HepG2 (cell line): ENCODE results near the gene ALG9. TPM values are rescaled to one million over a fixed set of nuclear protein-coding genes. Genes with fewer than 3 reads are reported as not detected.

Source experiments
- ATAC-seq: fragments of 200-7000 bp; cut with Tn5 transposase; 3 replicates; pipeline ENCODE4 v1.9.1; 2020; ENCODE audit warnings: mild to moderate bottlenecking, moderate library complexity
- BruUV-seq: library from RNA; stranded (reverse); fragments of 400-500 nt; replicated peaks from 2 replicates; lab custom pipeline; 2021; lab: Mats Ljungman, UMichigan
- CTCF ChIA-PET: fragments of 300-600 bp; formaldehyde crosslinking; extraction: SDS; loops from one replicate; lab custom pipeline; 2021; ENCODE audit warnings: low total read pairs, inconsistent platforms, low intra/inter-chr PET ratio; lab: Yijun Ruan, JAX
- POLR2A ChIA-PET: fragments of 350-600 bp; sonication (Branson Sonifier 250); formaldehyde crosslinking; loops from one replicate; lab custom pipeline; 2020; ENCODE audit warnings: antibody characterized with exemption, inconsistent platforms; lab: Yijun Ruan, JAX
- DNase-seq: peaks from one replicate; pipeline ENCODE4 v3.0.0-alpha.2; 2015; ENCODE audit warnings: low spot score
- FAIRE-seq: peaks from 3 replicates; lab custom pipeline; 2011; peaks lifted over from hg19 to GRCh38; lab: Jason Lieb, UNC
- H2AFZ ChIP-seq: one replicate; pipeline ENCODE4 v1.6.1; 2011; ENCODE audit warnings: low read length, inconsistent platforms
- H3K27ac ChIP-seq: fragments of 300-600 bp; 3 replicates; pipeline ENCODE4 v1.8.0; 2011; ENCODE audit warnings: mixed run types, mild to moderate bottlenecking, mixed read lengths, low read length, inconsistent platforms; ENCODE audit not compliant: insufficient read depth; ENCODE audit errors: extremely low read length
- H3K27me3 ChIP-seq, 2 experiments: fragments of 200-600 bp in 1 of 2; 2 replicates in 1 of 2; 3 replicates in 1 of 2; pipeline versions ENCODE4 v1.6.0 to v1.8.0; 2011; ENCODE audit warnings: low read length in 2 of 2, mild to moderate bottlenecking in 2 of 2, moderate library complexity in 2 of 2, inconsistent platforms in 1 of 2; ENCODE audit not compliant: insufficient read depth in 2 of 2, control insufficient read depth in 1 of 2
- H3K36me3 ChIP-seq, 2 experiments: fragments of 200-600 bp in 1 of 2; replicated peaks in 1 of 2; 2 replicates in 1 of 2; 3 replicates in 1 of 2; pipeline versions ENCODE4 v1.5.1 to v1.8.0; 2011; ENCODE audit warnings: low read length in 2 of 2, inconsistent platforms in 1 of 2; ENCODE audit not compliant: insufficient read depth in 2 of 2, control insufficient read depth in 1 of 2
- H3K4me1 ChIP-seq: 2 replicates; pipeline ENCODE4 v1.5.1; 2012; ENCODE audit warnings: low read length, inconsistent platforms; ENCODE audit not compliant: insufficient read depth
- H3K4me2 ChIP-seq: 2 replicates; pipeline ENCODE4 v1.6.0; 2011; ENCODE audit warnings: low read depth, low read length, inconsistent platforms
- H3K4me3 ChIP-seq, 3 experiments: fragments of 200-600 bp in 1 of 3; sonication (generic), shearing (Covaris generic) in 1 of 3; replicated peaks in 1 of 3; 2 replicates each; pipeline ENCODE4 v1.5.1; 2011 to 2016; ENCODE audit warnings: low read length in 3 of 3, inconsistent platforms in 2 of 3, low read depth in 2 of 3, mild to moderate bottlenecking in 2 of 3, control low read depth in 1 of 3, mixed read lengths in 1 of 3; ENCODE audit not compliant: insufficient read depth in 1 of 3
- H3K79me2 ChIP-seq: one replicate; pipeline ENCODE4 v1.6.1; 2011; ENCODE audit warnings: low read length, inconsistent platforms; ENCODE audit not compliant: insufficient read depth
- H3K9ac ChIP-seq: 2 replicates; pipeline ENCODE4 v1.6.0; 2011; ENCODE audit warnings: mild to moderate bottlenecking, low read depth, low read length, inconsistent platforms; ENCODE audit not compliant: insufficient read depth
- H3K9me3 ChIP-seq: 2 replicates; pipeline ENCODE4 v1.5.1; 2012; ENCODE audit warnings: mild to moderate bottlenecking, low read length
- H4K20me1 ChIP-seq: 2 replicates; pipeline ENCODE4 v1.6.0; 2011; ENCODE audit warnings: inconsistent platforms, mild to moderate bottlenecking, low read length, moderate library complexity; ENCODE audit not compliant: insufficient read depth
- CEBPB ChIP-seq: IDR thresholded peaks from 2 replicates; pipeline ENCODE4 v1.6.1; 2011; ENCODE audit warnings: low read depth, low read length, improper control_type of control experiment, borderline replicate concordance
- POLR2A ChIP-seq, 2 experiments: IDR thresholded peaks; 2 replicates each; pipeline ENCODE4 v1.6.1; 2011; ENCODE audit warnings: low read depth in 2 of 2, low read length in 2 of 2, mild to moderate bottlenecking in 1 of 2, moderate library complexity in 1 of 2; ENCODE audit not compliant: insufficient read depth in 1 of 2
- RFX5 ChIP-seq: IDR thresholded peaks from 2 replicates; pipeline ENCODE4 v1.6.1; 2011; ENCODE audit warnings: low read depth, low read length, improper control_type of control experiment
- ZNF766 ChIP-seq: sonication (generic); formaldehyde crosslinking; IDR thresholded peaks from 2 replicates; pipeline ENCODE4 v1.5.0; 2020; ENCODE audit warnings: missing genetic modification reagents, borderline replicate concordance
- WGBS: methylation state at CpG from one replicate; pipeline ENCODE4 v1.1.6; 2017; ENCODE audit warnings: low lambda C conversion rate; 5-methylcytosine and 5-hydroxymethylcytosine counted together
- in situ Hi-C: cut with HindIII; loops from 2 replicates; pipeline ENCODE4 v1.10.0; 2017; ENCODE audit warnings: low pct_unique_long_range_greater_than_20kb; ENCODE audit not compliant: extremely low pct_ligation_motif_present
- intact Hi-C: fragments of 100-400 bp; cut with micrococcal nuclease; formaldehyde crosslinking; loops from one replicate; pipeline ENCODE4 v1.10.0; 2022; ENCODE audit not compliant: unreplicated experiment
- polyA plus RNA-seq, 8 experiments: library from polyadenylated mRNA; depleted of rRNA in 3 of 8; stranded (reverse) in 7 of 8; unstranded in 1 of 8; fragments of >200 nt; fragmentation: Illumina TruSeq in 4 of 8; extraction: Trizol in 4 of 8; gene quantifications; 2 replicates each; pipeline versions ENCODE4 v1.2.1 to v1.2.3, GENCODE V29; 2011 to 2016; ENCODE audit warnings: low read depth in 4 of 8, missing spikeins in 1 of 8, mixed read lengths in 1 of 8; ENCODE audit not compliant: insufficient read depth in 1 of 8
- total RNA-seq, 5 experiments: library from RNA; depleted of rRNA; stranded (reverse); fragments of >200 nt; fragmentation: Illumina TruSeq; extraction: Trizol; gene quantifications; 2 replicates each; pipeline ENCODE4 v1.2.3, GENCODE V29; 2016; ENCODE audit warnings: low read depth in 1 of 5
- TF ChIP-seq, protein P1 (sequence below): sonication (generic); formaldehyde crosslinking; IDR thresholded peaks from 2 replicates; pipeline ENCODE4 v1.4.0; 2020; ENCODE audit warnings: missing genetic modification reagents, borderline replicate concordance
- TF ChIP-seq, protein P2 (sequence below): sonication (generic); formaldehyde crosslinking; IDR thresholded peaks from 2 replicates; pipeline ENCODE4 v1.4.0; 2020; ENCODE audit warnings: missing genetic modification reagents, borderline replicate concordance
- TF ChIP-seq, protein P3 (sequence below): sonication (generic); formaldehyde crosslinking; IDR thresholded peaks from 2 replicates; pipeline ENCODE4 v1.4.0; 2020; ENCODE audit warnings: mild to moderate bottlenecking, missing genetic modification reagents

The ALG9 gene
- total and polyA plus RNA-seq, 2 of the 13 experiments (the other 11 are each of a cell fraction or from before 2014, with no cell fraction given), result 39.4 to 40.6 TPM

DNA sequence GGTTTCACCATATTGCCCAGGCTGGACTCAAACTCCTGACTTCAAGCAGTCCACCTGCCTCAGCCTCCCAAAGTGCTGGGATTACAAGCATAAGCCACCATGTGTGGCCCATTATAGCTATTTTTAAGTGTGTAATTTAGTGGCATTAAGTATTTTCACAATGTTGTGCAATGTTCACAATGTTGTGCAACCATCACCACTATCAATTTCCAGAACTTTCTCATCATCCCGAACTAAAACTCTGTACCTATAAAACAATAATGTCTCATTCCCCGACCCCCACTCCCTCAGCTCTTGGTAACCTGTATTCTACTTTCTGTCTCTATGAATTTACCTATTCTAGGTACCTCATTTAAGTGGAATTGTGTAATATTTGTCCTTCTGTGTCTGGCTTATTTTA is 15.5 kb upstream of the ALG9 start:
- BruUV-seq, result no TSS peak
- CTCF ChIA-PET, result no interaction called here
- DNase-seq, result no peak
- Histone ChIP-seq H3K36me3 (no peaks in the 10 kb centered on the region), H3K4me3 (no peak overlapping the region), H3K4me1 (no peaks in the 10 kb centered on the region), H3K27ac (no peak overlapping the region), H3K79me2 (no peaks in the 10 kb centered on the region), H3K9me3 (no peaks in the 10 kb centered on the region), H3K9ac (no peak overlapping the region), H3K27me3 (no peaks in the 10 kb centered on the region), H4K20me1 (no peaks in the 10 kb centered on the region), H2AFZ (no peak overlapping the region)
- WGBS, result 64% methylated on average over 2 of the region's 2 CpGs
- POLR2A ChIA-PET, result no interaction called here
- no peak for ATAC-seq
- intact Hi-C loops (no loop called here), in situ Hi-C loops (no loop called here)
- no peak for TF ChIP-seq RFX5
- TF ChIP-seq CEBPB, result peak; percentile 83
- TF ChIP-seq, protein P1, sequence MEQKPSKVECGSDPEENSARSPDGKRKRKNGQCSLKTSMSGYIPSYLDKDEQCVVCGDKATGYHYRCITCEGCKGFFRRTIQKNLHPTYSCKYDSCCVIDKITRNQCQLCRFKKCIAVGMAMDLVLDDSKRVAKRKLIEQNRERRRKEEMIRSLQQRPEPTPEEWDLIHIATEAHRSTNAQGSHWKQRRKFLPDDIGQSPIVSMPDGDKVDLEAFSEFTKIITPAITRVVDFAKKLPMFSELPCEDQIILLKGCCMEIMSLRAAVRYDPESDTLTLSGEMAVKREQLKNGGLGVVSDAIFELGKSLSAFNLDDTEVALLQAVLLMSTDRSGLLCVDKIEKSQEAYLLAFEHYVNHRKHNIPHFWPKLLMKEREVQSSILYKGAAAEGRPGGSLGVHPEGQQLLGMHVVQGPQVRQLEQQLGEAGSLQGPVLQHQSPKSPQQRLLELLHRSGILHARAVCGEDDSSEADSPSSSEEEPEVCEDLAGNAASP (CRISPR knock-in tag), result no peak
- TF ChIP-seq, protein P2, sequence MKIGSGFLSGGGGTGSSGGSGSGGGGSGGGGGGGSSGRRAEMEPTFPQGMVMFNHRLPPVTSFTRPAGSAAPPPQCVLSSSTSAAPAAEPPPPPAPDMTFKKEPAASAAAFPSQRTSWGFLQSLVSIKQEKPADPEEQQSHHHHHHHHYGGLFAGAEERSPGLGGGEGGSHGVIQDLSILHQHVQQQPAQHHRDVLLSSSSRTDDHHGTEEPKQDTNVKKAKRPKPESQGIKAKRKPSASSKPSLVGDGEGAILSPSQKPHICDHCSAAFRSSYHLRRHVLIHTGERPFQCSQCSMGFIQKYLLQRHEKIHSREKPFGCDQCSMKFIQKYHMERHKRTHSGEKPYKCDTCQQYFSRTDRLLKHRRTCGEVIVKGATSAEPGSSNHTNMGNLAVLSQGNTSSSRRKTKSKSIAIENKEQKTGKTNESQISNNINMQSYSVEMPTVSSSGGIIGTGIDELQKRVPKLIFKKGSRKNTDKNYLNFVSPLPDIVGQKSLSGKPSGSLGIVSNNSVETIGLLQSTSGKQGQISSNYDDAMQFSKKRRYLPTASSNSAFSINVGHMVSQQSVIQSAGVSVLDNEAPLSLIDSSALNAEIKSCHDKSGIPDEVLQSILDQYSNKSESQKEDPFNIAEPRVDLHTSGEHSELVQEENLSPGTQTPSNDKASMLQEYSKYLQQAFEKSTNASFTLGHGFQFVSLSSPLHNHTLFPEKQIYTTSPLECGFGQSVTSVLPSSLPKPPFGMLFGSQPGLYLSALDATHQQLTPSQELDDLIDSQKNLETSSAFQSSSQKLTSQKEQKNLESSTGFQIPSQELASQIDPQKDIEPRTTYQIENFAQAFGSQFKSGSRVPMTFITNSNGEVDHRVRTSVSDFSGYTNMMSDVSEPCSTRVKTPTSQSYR (CRISPR knock-in tag), result no peak
- TF ChIP-seq ZNF766 (CRISPR knock-in tag), result no peak
- no peak for TF ChIP-seq POLR2A (IDR thresholded peaks at IDR 0.05; ENCODE audit: insufficient read depth in 1 of 2, low read depth in 2 of 2, low read length in 2 of 2)
- TF ChIP-seq, protein P3, sequence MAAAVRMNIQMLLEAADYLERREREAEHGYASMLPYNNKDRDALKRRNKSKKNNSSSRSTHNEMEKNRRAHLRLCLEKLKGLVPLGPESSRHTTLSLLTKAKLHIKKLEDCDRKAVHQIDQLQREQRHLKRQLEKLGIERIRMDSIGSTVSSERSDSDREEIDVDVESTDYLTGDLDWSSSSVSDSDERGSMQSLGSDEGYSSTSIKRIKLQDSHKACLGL (CRISPR knock-in tag), result no peak
- TF ChIP-seq, all 625 proteins: peak for 1
- no peak for FAIRE-seq
- H3K4me2 ChIP-seq, result no peak overlapping the region
